ENCODE measurements around the gene ADGRL1.
"Not testable (repeated sequence)": the region's sequence is repeated elsewhere in the genome, so short reads cannot be mapped to it uniquely, and the experiment has no call there.

ADGRL1 gene

GRCh38 chr19:14206737-14207726 is 1.1 kb upstream of the ADGRL1 start:
- peak; percentile 51 for DNase-seq (ENCODE audit: insufficient read length, low spot score)
- not testable (repeated sequence) for FAIRE-seq

GRCh38 chr19:14206308-14206707 is 339 bp upstream of the ADGRL1 start:
- DNase-seq (ENCODE audit: insufficient read length, low spot score); FAIRE-seq: not testable (repeated sequence)

GRCh38 chr19:14204676-14205451 is 1.1 kb downstream of the ADGRL1 start:
- DNase-seq (ENCODE audit: insufficient read length, low spot score); FAIRE-seq: not testable (repeated sequence)

GRCh38 chr19:14204219-14204618 is 1.8 kb downstream of the ADGRL1 start:
- not testable (repeated sequence) for DNase-seq (ENCODE audit: insufficient read length, low spot score); FAIRE-seq

- not testable (repeated sequence) for FAIRE-seq; DNase-seq (ENCODE audit: insufficient read length, low spot score)
Measured at GRCh38 chr19:14203788-14204187, 2.2 kb downstream of the ADGRL1 start.

- no peak for TF ChIP-seq CTCF (IDR thresholded peaks at IDR 0.05; ENCODE audit: insufficient read depth, missing control alignments)
- DNase-seq (ENCODE audit: insufficient read length, low spot score) = no peak
- FAIRE-seq = no peak
Measured at GRCh38 chr19:14203177-14203576, 2.8 kb downstream of the ADGRL1 start.

- DNase-seq (ENCODE audit: insufficient read length, low spot score); FAIRE-seq: not testable (repeated sequence)
Measured at GRCh38 chr19:14201481-14201880, 4.5 kb downstream of the ADGRL1 start.

GRCh38 chr19:14200147-14200841 is 5.7 kb downstream of the ADGRL1 start:
- TF ChIP-seq CTCF (IDR thresholded peaks at IDR 0.05; ENCODE audit: insufficient read depth, missing control alignments) = peak; percentile 38
- DNase-seq (ENCODE audit: insufficient read length, low spot score); FAIRE-seq: not testable (repeated sequence)

- TF ChIP-seq CTCF (IDR thresholded peaks at IDR 0.05; ENCODE audit: insufficient read depth, missing control alignments) = peak; percentile 26
- no peak for DNase-seq (ENCODE audit: insufficient read length, low spot score)
- no peak for FAIRE-seq
Measured at GRCh38 chr19:14198384-14199376, 7.3 kb downstream of the ADGRL1 start.
